ENCODE results near the gene SF3B1.

SF3B1 gene

GRCh38 chr2:197461057-197461456 is 26.2 kb upstream of the SF3B1 start:
- TF ChIP-seq CTCF (IDR thresholded peaks at IDR 0.05; ENCODE audit: borderline replicate concordance, control extremely low read depth, extremely low read depth, insufficient read depth, missing control alignments) = no peak
- in situ Hi-C loops (cut with MboI; ENCODE audit: low sequenced_read_pairs, unreplicated experiment) = no loop called here
- DNase-seq (ENCODE audit: low spot score) = no peak

DNA sequence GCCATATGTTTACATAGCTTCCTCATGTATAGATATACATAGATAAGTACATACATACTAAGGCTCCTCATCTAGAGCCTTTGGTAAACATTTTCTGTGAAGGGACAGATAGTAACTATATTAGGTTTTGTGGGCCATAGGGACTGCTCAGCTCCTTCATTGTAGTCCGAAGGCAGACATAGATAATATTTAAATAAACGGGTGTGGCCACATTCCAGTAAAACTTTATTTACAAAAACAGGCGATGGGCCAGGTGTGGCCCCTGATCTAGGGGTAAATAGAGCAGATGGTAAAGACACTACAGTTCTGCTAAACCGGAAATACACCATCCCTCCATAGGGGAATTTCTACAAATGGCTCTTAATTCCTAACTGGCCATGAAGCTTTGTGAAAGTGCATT is 25.8 kb upstream of the SF3B1 start:
- in situ Hi-C loops (cut with MboI; ENCODE audit: low sequenced_read_pairs, unreplicated experiment) = no loop called here
- DNase-seq (ENCODE audit: low spot score) = no peak
- TF ChIP-seq CTCF (IDR thresholded peaks at IDR 0.05; ENCODE audit: borderline replicate concordance, control extremely low read depth, extremely low read depth, insufficient read depth, missing control alignments) = no peak

GRCh38 chr2:197455428-197455827 is 20.6 kb upstream of the SF3B1 start:
- no peak for TF ChIP-seq CTCF (IDR thresholded peaks at IDR 0.05; ENCODE audit: borderline replicate concordance, control extremely low read depth, extremely low read depth, insufficient read depth, missing control alignments)
- in situ Hi-C loops (cut with MboI; ENCODE audit: low sequenced_read_pairs, unreplicated experiment) = no loop called here
- DNase-seq (ENCODE audit: low spot score) = no peak

GRCh38 chr2:197454923-197455322 is 20.1 kb upstream of the SF3B1 start:
- TF ChIP-seq CTCF (IDR thresholded peaks at IDR 0.05; ENCODE audit: borderline replicate concordance, control extremely low read depth, extremely low read depth, insufficient read depth, missing control alignments) = no peak
- DNase-seq (ENCODE audit: low spot score) = no peak
- in situ Hi-C loops (cut with MboI; ENCODE audit: low sequenced_read_pairs, unreplicated experiment) = no loop called here

DNA sequence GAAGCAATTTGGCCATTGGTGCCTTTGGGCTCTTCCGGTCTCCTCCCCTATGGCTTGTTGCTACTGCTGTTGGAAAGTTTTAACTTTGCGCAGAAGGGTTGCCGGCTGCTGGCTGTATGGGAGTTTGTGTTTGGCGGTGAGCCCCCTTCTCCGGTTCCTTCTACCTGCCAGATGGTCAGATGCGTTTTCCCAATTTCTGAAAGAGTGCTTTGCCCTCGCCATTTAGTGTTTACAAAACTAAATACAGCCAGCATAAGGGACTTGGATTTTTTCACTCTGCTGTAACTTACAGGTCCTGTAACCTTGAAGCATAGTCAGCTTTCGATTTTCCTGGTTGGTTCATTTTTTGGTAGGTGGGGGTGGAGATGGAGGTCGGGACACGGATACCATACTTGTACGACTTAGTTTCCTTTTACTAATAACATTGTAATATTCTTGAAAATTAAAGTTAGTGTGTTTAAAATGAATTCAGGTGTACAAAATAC is 19.1 kb upstream of the SF3B1 start:
- DNase-seq (ENCODE audit: low spot score) = peak; percentile 73
- no peak for TF ChIP-seq CTCF (IDR thresholded peaks at IDR 0.05; ENCODE audit: borderline replicate concordance, control extremely low read depth, extremely low read depth, insufficient read depth, missing control alignments)
- in situ Hi-C loops (cut with MboI; ENCODE audit: low sequenced_read_pairs, unreplicated experiment) = no loop called here

GRCh38 chr2:197453123-197453913 is 18.5 kb upstream of the SF3B1 start, which contains the start of gene COQ10B:
Gene COQ10B (plus strand): TSS chr2:197453552. CDS start chr2:197453561, 9 bp downstream.
- in situ Hi-C loops (cut with MboI; ENCODE audit: low sequenced_read_pairs, unreplicated experiment) = no loop called here
- peak; percentile 98 for DNase-seq (ENCODE audit: low spot score)
- peak; percentile 27 for TF ChIP-seq CTCF (IDR thresholded peaks at IDR 0.05; ENCODE audit: borderline replicate concordance, control extremely low read depth, extremely low read depth, insufficient read depth, missing control alignments)
